Neuronal stem cell (in vitro differentiated cells): ENCODE data around the gene ISCA2.

Source experiments
- DNase-seq: peaks from one replicate; pipeline ENCODE4 v3.0.0-alpha.2; 2013; ENCODE audit warnings: low spot score
- H2AFZ ChIP-seq: one replicate; pipeline ENCODE4 v1.6.1; 2013; ENCODE audit warnings: mild to moderate bottlenecking, low read length, inconsistent platforms
- H2AK5ac ChIP-seq: 2 replicates; pipeline ENCODE4 v1.6.1; 2013; ENCODE audit warnings: low read depth, mild to moderate bottlenecking, inconsistent platforms, low read length, moderate library complexity, mixed read lengths
- H2BK120ac ChIP-seq: 2 replicates; pipeline ENCODE4 v1.6.1; 2013; ENCODE audit warnings: low read depth, mild to moderate bottlenecking, inconsistent platforms, low read length, moderate library complexity, mixed read lengths
- H2BK12ac ChIP-seq: one replicate; pipeline ENCODE4 v1.6.1; 2013; ENCODE audit warnings: low read length, inconsistent platforms
- H2BK15ac ChIP-seq: 2 replicates; pipeline ENCODE4 v1.6.1; 2013; ENCODE audit warnings: mild to moderate bottlenecking, low read length, inconsistent platforms, mixed read lengths
- H2BK5ac ChIP-seq: one replicate; pipeline ENCODE4 v1.6.1; 2013; ENCODE audit warnings: inconsistent platforms, mild to moderate bottlenecking, low read length, moderate library complexity
- H3K14ac ChIP-seq: one replicate; pipeline ENCODE4 v1.6.1; 2013; ENCODE audit warnings: low read length, inconsistent platforms
- H3K18ac ChIP-seq: 2 replicates; pipeline ENCODE4 v1.6.1; 2013; ENCODE audit warnings: low read length, inconsistent platforms
- H3K23ac ChIP-seq: 2 replicates; pipeline ENCODE4 v1.6.1; 2013; ENCODE audit warnings: low read depth, mild to moderate bottlenecking, mixed read lengths, low read length, inconsistent platforms; ENCODE audit not compliant: poor library complexity
- H3K27ac ChIP-seq: replicated peaks from 3 replicates; pipeline ENCODE4 v1.5.1; 2013; ENCODE audit warnings: low read length, inconsistent platforms
- H3K27me3 ChIP-seq, 3 experiments: 2 replicates each; pipeline ENCODE4 v1.6.1; 2013; ENCODE audit warnings: low read length in 3 of 3, mild to moderate bottlenecking in 2 of 3, inconsistent platforms in 1 of 3, low read depth in 1 of 3, mixed read lengths in 1 of 3, moderate library complexity in 1 of 3; ENCODE audit not compliant: control insufficient read depth in 3 of 3, insufficient read depth in 3 of 3
- H3K36me3 ChIP-seq, 2 donors: replicated peaks in 1 of 2; 2 replicates each; pipeline ENCODE4 v1.6.1; 2013; ENCODE audit warnings: low read length in 2 of 2; ENCODE audit not compliant: control insufficient read depth in 2 of 2, insufficient read depth in 2 of 2
- H3K4ac ChIP-seq: 2 replicates; pipeline ENCODE4 v1.6.1; 2013; ENCODE audit warnings: inconsistent platforms, mild to moderate bottlenecking, low read length, moderate library complexity
- H3K4me1 ChIP-seq, 2 donors: 1 replicate in 1 of 2; 2 replicates in 1 of 2; pipeline ENCODE4 v1.6.1; 2013; ENCODE audit warnings: low read length in 2 of 2, low read depth in 1 of 2; ENCODE audit not compliant: control insufficient read depth in 2 of 2, insufficient read depth in 1 of 2
- H3K4me2 ChIP-seq: one replicate; pipeline ENCODE4 v1.6.1; 2013; ENCODE audit warnings: mild to moderate bottlenecking, low read length, inconsistent platforms; ENCODE audit not compliant: insufficient read depth, poor library complexity, severe bottlenecking
- H3K4me3 ChIP-seq, 2 donors: 2 replicates each; pipeline ENCODE4 v1.5.1; 2013; ENCODE audit warnings: low read length in 2 of 2, mild to moderate bottlenecking in 2 of 2, inconsistent platforms in 1 of 2, moderate library complexity in 1 of 2
- H3K79me1 ChIP-seq: one replicate; pipeline ENCODE4 v1.6.1; 2013; ENCODE audit warnings: low read depth, mild to moderate bottlenecking, inconsistent platforms, low read length, moderate library complexity
- H3K9ac ChIP-seq: one replicate; pipeline ENCODE4 v1.6.1; 2013; ENCODE audit warnings: mild to moderate bottlenecking, low read depth, low read length, inconsistent platforms; ENCODE audit not compliant: poor library complexity
- H3K9me3 ChIP-seq, 2 donors: replicated peaks in 1 of 2; 2 replicates each; pipeline versions ENCODE3 to v1.6.1; 2013; ENCODE audit warnings: low read length in 2 of 2, mild to moderate bottlenecking in 2 of 2, inconsistent platforms in 1 of 2, low read depth in 1 of 2, mixed read lengths in 1 of 2, moderate library complexity in 1 of 2; ENCODE audit not compliant: control insufficient read depth in 2 of 2, insufficient read depth in 1 of 2
- H4K8ac ChIP-seq: one replicate; pipeline ENCODE4 v1.6.1; 2013; ENCODE audit warnings: low read depth, mild to moderate bottlenecking, inconsistent platforms, low read length, moderate library complexity
- H4K91ac ChIP-seq: one replicate; pipeline ENCODE4 v1.6.1; 2013; ENCODE audit warnings: low read length, low read depth, mild to moderate bottlenecking, inconsistent platforms; ENCODE audit not compliant: poor library complexity
- WGBS, 2 donors: extraction: QIAGEN DNeasy Blood & Tissue Kit; methylation state at CpG; one replicate each; pipeline ENCODE4 v1.1.7; 2013; ENCODE audit warnings: missing lambda C conversion rate in 2 of 2, mixed read lengths in 1 of 2; ENCODE audit not compliant: insufficient read length in 2 of 2, insufficient replicate concordance in 1 of 2; ENCODE audit errors: extremely low coverage in 2 of 2; 5-methylcytosine and 5-hydroxymethylcytosine counted together

Gene ISCA2

GRCh38 chr14:74475678-74476077 lies 17.9 kb upstream of the ISCA2 start:
- Histone ChIP-seq H3K4me1 (peaks cover 9 to 17% of the 10 kb centered on the region in 2 donors), H2BK5ac (no peak overlapping the region), H3K27me3 (no peaks in the 10 kb centered on the region), H3K23ac (no peak overlapping the region), H3K4me3 (no peak overlapping the region), H3K14ac (no peak overlapping the region), H3K27ac (no peak overlapping the region), H3K18ac (no peak overlapping the region), H3K9me3 (peaks cover 0 to 2% of the 10 kb centered on the region in 2 donors), H3K4me2 (no peak overlapping the region), H3K36me3 (peaks cover 20 to 33% of the 10 kb centered on the region in 2 donors), H2AK5ac (no peak overlapping the region), H2BK12ac (no peak overlapping the region), H3K79me1 (no peaks in the 10 kb centered on the region), H2AFZ (no peak overlapping the region), H2BK15ac (no peak overlapping the region), H3K9ac (no peak overlapping the region), H2BK120ac (no peak overlapping the region), H4K91ac (no peak overlapping the region), H3K4ac (no peak overlapping the region), H4K8ac (no peak overlapping the region)
- DNase-seq = no peak
- WGBS, 2 donors = no CpG with 5 or more reads among the region's 3 CpGs

GRCh38 chr14:74476107-74476506 lies 17.5 kb upstream of the ISCA2 start:
- H4K8ac ChIP-seq = no peak overlapping the region
- no peaks in the 10 kb centered on the region for H3K27me3 ChIP-seq
- no peak overlapping the region for H2AK5ac ChIP-seq
- peaks cover 23 to 38% of the 10 kb centered on the region in 2 donors for H3K36me3 ChIP-seq
- no peak overlapping the region for H2BK5ac ChIP-seq
- H3K9ac ChIP-seq = no peak overlapping the region
- H3K4ac ChIP-seq = no peak overlapping the region
- H3K4me1 ChIP-seq = peaks cover 9 to 17% of the 10 kb centered on the region in 2 donors
- no peak overlapping the region for H2AFZ ChIP-seq
- H2BK15ac ChIP-seq = peak overlapping the region; percentile 11
- DNase-seq = no peak
- no peak overlapping the region for H4K91ac ChIP-seq
- no CpG with 5 or more reads among the region's 4 CpGs for WGBS, 2 donors
- no peak overlapping the region for H3K4me2 ChIP-seq
- H3K9me3 ChIP-seq = peaks cover 0 to 2% of the 10 kb centered on the region in 2 donors
- no peak overlapping the region for H3K27ac ChIP-seq
- H2BK12ac ChIP-seq = no peak overlapping the region
- peak overlapping the region; percentile 17 for H3K23ac ChIP-seq
- H3K18ac ChIP-seq = no peak overlapping the region
- H3K14ac ChIP-seq = no peak overlapping the region
- no peak overlapping the region for H2BK120ac ChIP-seq
- no peaks in the 10 kb centered on the region for H3K79me1 ChIP-seq
- H3K4me3 ChIP-seq = no peak overlapping the region

GRCh38 chr14:74476607-74477006 lies 17.0 kb upstream of the ISCA2 start:
- Histone ChIP-seq H3K4me1 (peaks cover 9 to 17% of the 10 kb centered on the region in 2 donors), H3K4me2 (no peak overlapping the region), H3K14ac (no peak overlapping the region), H3K27ac (no peak overlapping the region), H2BK12ac (no peak overlapping the region), H3K9ac (no peak overlapping the region), H2BK15ac (peak overlapping the region; percentile 11), H3K4ac (no peak overlapping the region), H2BK120ac (no peak overlapping the region), H2BK5ac (no peak overlapping the region), H3K23ac (no peak overlapping the region), H3K36me3 (peaks cover 25 to 43% of the 10 kb centered on the region in 2 donors), H3K27me3 (no peaks in the 10 kb centered on the region), H4K8ac (no peak overlapping the region), H3K4me3 (no peak overlapping the region), H2AK5ac (no peak overlapping the region), H3K18ac (no peak overlapping the region), H4K91ac (no peak overlapping the region), H3K9me3 (peaks cover 0 to 2% of the 10 kb centered on the region in 2 donors), H3K79me1 (no peaks in the 10 kb centered on the region), H2AFZ (no peak overlapping the region)
- DNase-seq = peak; percentile 53
- WGBS, 2 donors = no CpG with 5 or more reads among the region's 3 CpGs

GRCh38 chr14:74478996-74479635 lies 14.4 kb upstream of the ISCA2 start:
- Histone ChIP-seq H3K4me3 (no peak overlapping the region), H2BK15ac (no peak overlapping the region), H3K9me3 (no peaks in the 10 kb centered on the region), H3K9ac (no peak overlapping the region), H3K4me2 (no peak overlapping the region), H2BK5ac (no peak overlapping the region), H3K27ac (no peak overlapping the region), H3K79me1 (no peaks in the 10 kb centered on the region), H3K18ac (no peak overlapping the region), H2AK5ac (no peak overlapping the region), H3K27me3 (no peaks in the 10 kb centered on the region), H3K36me3 (peaks cover 23 to 59% of the 10 kb centered on the region in 2 donors), H2AFZ (no peak overlapping the region), H4K8ac (no peak overlapping the region), H4K91ac (no peak overlapping the region), H3K14ac (no peak overlapping the region), H3K4ac (no peak overlapping the region), H3K4me1 (peaks cover 9 to 17% of the 10 kb centered on the region in 2 donors), H2BK120ac (no peak overlapping the region), H3K23ac (no peak overlapping the region), H2BK12ac (no peak overlapping the region)
- DNase-seq = peak; percentile 56
- WGBS, 2 donors = no CpG with 5 or more reads among the region's 2 CpGs
